Fibroblast of mammary gland (primary cell): ENCODE results near the gene CAPN13.

Source experiments
- DNase-seq: peaks from one replicate; pipeline ENCODE4 v3.0.0-alpha.2; 2010; ENCODE audit warnings: low read depth
- H3K4me3 ChIP-seq: 2 replicates; pipeline ENCODE4 v1.5.1; 2011; ENCODE audit warnings: low read depth, mild to moderate bottlenecking, low read length, moderate library complexity; ENCODE audit not compliant: control insufficient read depth
- TF ChIP-seq, protein P1 (sequence below): conservative IDR thresholded peaks from 2 replicates; pipeline ENCODE4 v1.5.1; 2011; ENCODE audit warnings: low read depth, low read length, inconsistent platforms; ENCODE audit not compliant: control insufficient read depth, insufficient read depth

Gene CAPN13

DNA sequence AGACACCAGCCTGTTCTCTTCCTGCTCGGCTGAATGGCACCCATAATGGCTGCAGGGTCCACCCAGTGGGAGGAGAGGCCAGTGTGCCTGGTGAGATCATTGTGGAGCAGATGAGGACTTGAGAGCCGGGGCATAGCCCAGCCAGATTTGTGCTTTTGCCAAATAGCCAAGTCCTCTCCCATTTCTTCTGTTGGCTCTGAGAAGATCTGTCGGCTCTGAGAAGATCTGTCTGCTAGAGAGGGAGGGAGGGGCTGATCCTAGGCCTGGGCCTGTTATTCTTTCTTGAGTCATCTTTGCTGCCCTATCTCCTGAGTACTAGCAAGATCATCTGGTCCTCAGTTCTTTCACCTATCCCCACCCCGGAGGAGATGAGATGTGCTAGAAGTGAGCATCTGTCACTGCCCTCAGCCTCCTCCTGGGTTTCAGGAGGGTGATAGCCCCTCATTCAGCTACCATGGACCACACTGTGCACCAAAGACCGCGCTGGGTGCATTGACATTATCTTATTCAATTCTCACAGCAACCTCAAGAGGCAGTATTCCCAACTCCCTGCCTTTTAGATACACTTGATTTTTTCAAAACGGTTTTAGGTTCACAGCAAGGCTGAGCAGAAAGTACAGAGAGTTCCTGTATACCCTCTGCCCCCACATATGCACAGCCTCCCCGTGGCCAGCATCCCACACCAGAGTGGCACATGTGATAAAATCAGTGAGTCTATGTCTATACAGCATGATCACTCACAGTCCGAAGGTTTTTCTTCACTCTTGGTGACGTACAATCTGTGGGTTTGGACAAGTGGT lies 98.6 kb downstream of the CAPN13 start:
- peak; percentile 54 for DNase-seq
- TF ChIP-seq, protein P1, sequence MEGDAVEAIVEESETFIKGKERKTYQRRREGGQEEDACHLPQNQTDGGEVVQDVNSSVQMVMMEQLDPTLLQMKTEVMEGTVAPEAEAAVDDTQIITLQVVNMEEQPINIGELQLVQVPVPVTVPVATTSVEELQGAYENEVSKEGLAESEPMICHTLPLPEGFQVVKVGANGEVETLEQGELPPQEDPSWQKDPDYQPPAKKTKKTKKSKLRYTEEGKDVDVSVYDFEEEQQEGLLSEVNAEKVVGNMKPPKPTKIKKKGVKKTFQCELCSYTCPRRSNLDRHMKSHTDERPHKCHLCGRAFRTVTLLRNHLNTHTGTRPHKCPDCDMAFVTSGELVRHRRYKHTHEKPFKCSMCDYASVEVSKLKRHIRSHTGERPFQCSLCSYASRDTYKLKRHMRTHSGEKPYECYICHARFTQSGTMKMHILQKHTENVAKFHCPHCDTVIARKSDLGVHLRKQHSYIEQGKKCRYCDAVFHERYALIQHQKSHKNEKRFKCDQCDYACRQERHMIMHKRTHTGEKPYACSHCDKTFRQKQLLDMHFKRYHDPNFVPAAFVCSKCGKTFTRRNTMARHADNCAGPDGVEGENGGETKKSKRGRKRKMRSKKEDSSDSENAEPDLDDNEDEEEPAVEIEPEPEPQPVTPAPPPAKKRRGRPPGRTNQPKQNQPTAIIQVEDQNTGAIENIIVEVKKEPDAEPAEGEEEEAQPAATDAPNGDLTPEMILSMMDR: peak; percentile 45
- no peak overlapping the region for H3K4me3 ChIP-seq

DNA sequence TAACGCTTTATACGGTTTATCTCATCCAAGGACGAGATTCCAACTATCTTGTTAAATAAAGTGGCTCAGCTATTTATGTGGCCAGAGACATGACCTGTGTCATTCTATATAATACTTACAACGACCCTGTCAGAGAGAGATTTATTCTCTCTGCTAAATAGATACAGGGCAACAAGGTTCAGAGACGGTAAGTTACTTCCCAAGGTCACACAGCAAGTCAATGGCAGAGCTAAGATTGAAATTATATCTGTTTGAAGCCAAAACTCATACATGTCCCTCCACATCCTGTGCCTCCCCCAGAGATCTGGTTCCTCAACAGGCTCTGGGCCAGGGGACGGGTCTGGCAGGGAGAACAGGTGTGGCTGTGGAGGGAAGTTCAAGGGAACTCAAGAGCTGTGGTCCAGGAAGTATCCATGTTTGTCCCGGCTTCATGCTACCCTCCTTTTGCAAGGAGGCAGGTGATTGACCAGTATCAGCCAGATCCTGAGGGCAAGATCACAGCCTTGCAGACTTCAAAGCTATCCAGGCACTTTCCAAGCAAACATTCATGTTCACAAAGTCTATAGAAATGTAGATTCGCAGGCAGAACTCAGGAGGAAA lies 99.8 kb downstream of the CAPN13 start:
- no peak for DNase-seq
- H3K4me3 ChIP-seq: no peak overlapping the region
- TF ChIP-seq, protein P1: no peak

DNA sequence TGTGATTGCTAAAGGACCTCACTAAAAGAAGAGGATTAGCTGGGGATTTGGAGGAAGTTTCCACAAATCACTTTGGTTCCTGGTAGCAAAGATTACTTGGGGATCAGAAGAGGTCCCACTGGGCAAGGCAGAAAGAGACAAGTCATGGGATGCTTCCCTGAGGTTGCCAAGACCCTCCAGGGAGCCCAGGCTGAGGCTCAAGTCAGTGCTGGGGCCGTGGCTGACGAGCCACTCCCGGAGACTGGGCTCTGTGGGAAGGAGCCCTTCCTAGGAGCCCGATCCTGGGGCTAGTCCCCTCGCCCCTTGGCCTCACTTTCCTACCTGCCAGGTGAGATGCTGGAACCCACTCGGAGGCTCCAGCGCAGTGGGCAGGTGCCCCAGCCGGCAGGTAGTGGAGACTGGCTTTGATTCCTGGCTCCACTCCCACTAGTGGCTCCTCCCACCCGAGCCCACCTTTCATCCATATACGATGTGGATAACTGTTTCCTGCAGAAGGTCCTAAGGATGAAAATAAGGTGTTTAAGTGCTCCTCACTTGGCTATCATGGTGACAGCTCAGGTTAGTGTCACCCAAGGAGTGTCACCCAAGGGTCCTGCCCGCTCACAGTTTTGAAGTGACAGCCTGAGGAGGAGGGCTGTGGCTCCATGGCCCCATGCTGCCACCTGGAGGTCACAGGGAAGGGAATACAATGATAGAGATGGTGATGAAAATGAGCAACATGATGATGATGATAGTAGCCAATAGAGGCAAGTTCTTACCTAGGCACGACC lies 100.5 kb downstream of the CAPN13 start:
- no peak overlapping the region for H3K4me3 ChIP-seq
- peak; percentile 60 for DNase-seq
- TF ChIP-seq, protein P1: peak; percentile 92

DNA sequence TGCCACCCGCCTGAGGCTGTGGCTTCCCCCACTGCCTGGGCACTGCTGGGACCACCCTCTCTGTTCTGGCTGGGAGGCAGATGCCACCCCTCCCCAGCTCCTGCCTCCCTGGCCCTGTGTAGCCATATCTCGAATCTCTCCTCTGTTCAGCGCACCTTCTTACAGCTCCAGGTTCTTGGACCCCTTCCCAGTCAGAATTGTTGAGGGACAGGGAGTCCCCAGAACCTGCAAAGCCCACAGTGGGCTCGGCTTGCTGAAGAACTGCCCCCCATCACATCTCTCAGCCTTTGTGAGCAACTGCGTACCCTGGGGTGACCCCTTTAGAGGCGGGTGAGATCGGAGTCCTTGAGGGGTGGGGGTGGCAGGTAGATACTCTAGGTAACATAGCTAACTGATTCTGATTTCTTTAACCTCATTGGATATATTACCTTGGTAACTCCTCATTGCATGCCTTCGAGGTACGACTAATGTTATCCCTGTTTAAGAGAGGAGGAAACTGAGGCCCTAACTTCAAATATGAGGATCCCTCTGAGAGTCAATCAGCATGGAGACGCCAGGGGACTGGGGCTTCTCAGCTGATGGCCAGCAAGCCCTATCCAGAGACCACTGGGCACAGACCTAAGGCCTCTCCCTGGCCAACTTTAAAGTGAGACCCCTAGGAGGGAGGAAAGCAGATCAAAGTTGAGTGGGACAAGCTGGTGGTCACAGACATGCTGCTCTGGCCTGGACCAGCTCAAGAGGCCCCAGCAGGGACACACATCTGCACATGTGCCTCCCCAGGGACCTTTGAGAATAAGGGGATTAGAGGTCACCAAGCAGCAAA lies 101.3 kb downstream of the CAPN13 start:
- DNase-seq: no peak
- TF ChIP-seq, protein P1: no peak
- no peak overlapping the region for H3K4me3 ChIP-seq

DNA sequence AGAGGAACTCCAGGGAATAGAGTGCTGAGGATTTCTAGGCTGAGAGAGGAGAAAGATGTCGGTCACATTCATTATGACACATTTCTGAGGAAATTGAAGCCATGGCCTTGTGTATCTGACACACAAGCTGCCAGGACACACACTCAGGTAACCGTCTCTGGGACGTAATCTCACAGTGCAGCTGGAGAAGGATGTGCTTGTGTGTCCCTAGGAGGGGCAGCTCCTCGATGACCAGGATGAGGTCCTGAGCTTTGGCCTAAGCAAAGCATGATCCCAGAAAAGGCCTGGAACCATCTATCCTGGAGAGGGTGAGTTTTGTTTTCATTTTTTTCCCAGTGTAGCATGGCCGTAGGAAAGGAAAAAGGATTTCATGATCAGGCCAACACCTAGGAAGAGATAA lies 102.2 kb downstream of the CAPN13 start:
- no peak overlapping the region for H3K4me3 ChIP-seq
- DNase-seq: no peak

More for the DNA sequence above, 102.2 kb downstream of the CAPN13 start:
- TF ChIP-seq, protein P1: no peak
